AG10803 (cell line): ENCODE measurements around the gene PACRG.

ENCODE experiments used
- DNase-seq: peaks from one replicate; pipeline ENCODE4 v3.0.0; 2010; ENCODE audit warnings: low read depth
- H3K4me3 ChIP-seq: 2 replicates; pipeline ENCODE4 v1.5.1; 2011; ENCODE audit warnings: mild to moderate bottlenecking, low read length, control low read depth
- CTCF ChIP-seq: conservative IDR thresholded peaks from 2 replicates; pipeline ENCODE4 v1.5.1; 2011; ENCODE audit warnings: mild to moderate bottlenecking, low read length, control low read depth, inconsistent platforms

The PACRG gene

GRCh38 chr6:163230901-163231300, 503.1 kb downstream of the PACRG start:
- H3K4me3 ChIP-seq = no peak overlapping the region
- no peak for TF ChIP-seq CTCF

GRCh38 chr6:163231356-163232014, 503.7 kb downstream of the PACRG start:
- no peak overlapping the region for H3K4me3 ChIP-seq
- DNase-seq = no peak
- TF ChIP-seq CTCF = no peak

More at GRCh38 chr6:163230901-163231300, 503.1 kb downstream of the PACRG start:
- DNase-seq = no peak

- H3K4me3 ChIP-seq = no peak overlapping the region
- no peak for DNase-seq
- no peak for TF ChIP-seq CTCF
Observed at GRCh38 chr6:163232015-163232523, 504.3 kb downstream of the PACRG start.

- no peak for DNase-seq
- TF ChIP-seq CTCF = no peak
Observed at GRCh38 chr6:163232649-163233048, 504.9 kb downstream of the PACRG start.

GRCh38 chr6:163237110-163237509, 509.3 kb downstream of the PACRG start:
- no peak for TF ChIP-seq CTCF
- H3K4me3 ChIP-seq = no peak overlapping the region
- no peak for DNase-seq

More at GRCh38 chr6:163232649-163233048, 504.9 kb downstream of the PACRG start:
- no peak overlapping the region for H3K4me3 ChIP-seq

- no peak overlapping the region for H3K4me3 ChIP-seq
- no peak for DNase-seq
- no peak for TF ChIP-seq CTCF
Observed at GRCh38 chr6:163239572-163240340, 512.0 kb downstream of the PACRG start.
